ENCODE data around the gene SRC.
"Not testable (repeated sequence)": the region's sequence is repeated elsewhere in the genome, so short reads cannot be mapped to it uniquely, and the experiment has no call there.

SRC gene

GRCh38 chr20:37337208-37337991 lies 8.5 kb upstream of the SRC start:
- DNase-seq = no peak

- DNase-seq = not testable (repeated sequence)
Measured at GRCh38 chr20:37338380-37338779, 7.6 kb upstream of the SRC start.

- DNase-seq = no peak
Measured at GRCh38 chr20:37339208-37339607, 6.7 kb upstream of the SRC start.

- DNase-seq = not testable (repeated sequence)
Measured at GRCh38 chr20:37339764-37340109, 6.2 kb upstream of the SRC start.

GRCh38 chr20:37340998-37341397 lies 4.9 kb upstream of the SRC start:
- no peak for DNase-seq

GRCh38 chr20:37341632-37342031 lies 4.3 kb upstream of the SRC start:
- no peak for DNase-seq

- no peak for DNase-seq
Measured at GRCh38 chr20:37342231-37343177, 3.4 kb upstream of the SRC start.

- no peak for DNase-seq
Measured at GRCh38 chr20:37343212-37343993, 2.5 kb upstream of the SRC start.

- no peak for DNase-seq
Measured at GRCh38 chr20:37343994-37344355, 2.0 kb upstream of the SRC start.

- DNase-seq = no peak
Measured at GRCh38 chr20:37344506-37345338, 1.2 kb upstream of the SRC start.

GRCh38 chr20:37346236-37346534 lies 245 bp downstream of the SRC start:
- no peak for DNase-seq

- no peak for DNase-seq
Measured at GRCh38 chr20:37346535-37347346, 801 bp downstream of the SRC start.

- DNase-seq = no peak
Measured at GRCh38 chr20:37347347-37347823, 1.4 kb downstream of the SRC start.

- peak in 1 of 2 donors; percentile 18 for DNase-seq
Measured at GRCh38 chr20:37347891-37348791, 2.2 kb downstream of the SRC start.

- no peak for DNase-seq
Measured at GRCh38 chr20:37348792-37349516, 3.0 kb downstream of the SRC start.

- DNase-seq = no peak
Measured at GRCh38 chr20:37349517-37350491, 3.9 kb downstream of the SRC start.

GRCh38 chr20:37350649-37351574 lies 5.0 kb downstream of the SRC start:
- no peak for DNase-seq

Data from stimulated activated CD4-positive, alpha-beta T cell treated with anti-CD3 and anti-CD28 coated beads, Interleukin-2, amount 100 ng/mL, for 48 hours (primary cell).